GM12891 (cell line): ENCODE results near the gene GATD1.
"Not testable (repeated sequence)": the region's sequence is repeated elsewhere in the genome, so short reads cannot be mapped to it uniquely, and the experiment has no call there.

Source experiments
- DNase-seq: peaks from one replicate; pipeline ENCODE4 v3.0.0; 2011; ENCODE audit warnings: low spot score; ENCODE audit not compliant: insufficient read length
- FAIRE-seq: peaks from 2 replicates; lab custom pipeline; 2011; peaks lifted over from hg19 to GRCh38; lab: Jason Lieb, UNC
- PAX5 ChIP-seq: IDR thresholded peaks from 2 replicates; pipeline ENCODE4 v1.6.1; 2011; ENCODE audit warnings: low read length, moderate library complexity, mild to moderate bottlenecking; ENCODE audit not compliant: insufficient read depth, severe bottlenecking
- POLR2A ChIP-seq: IDR thresholded peaks from 2 replicates; pipeline ENCODE4 v1.6.1; 2011; ENCODE audit warnings: low read depth, low read length, control low read depth
- POLR2AphosphoS5 ChIP-seq: IDR thresholded peaks from 2 replicates; pipeline ENCODE4 v1.6.1; 2011; ENCODE audit warnings: low read depth, low read length, control low read depth
- POU2F2 ChIP-seq: IDR thresholded peaks from 2 replicates; pipeline ENCODE4 v1.6.1; 2011; ENCODE audit warnings: low read depth, mild to moderate bottlenecking, control low read depth, low read length, moderate library complexity
- SPI1 ChIP-seq: IDR thresholded peaks from 2 replicates; pipeline ENCODE4 v1.6.1; 2011; ENCODE audit warnings: low read depth, low read length, control low read depth
- TAF1 ChIP-seq: IDR thresholded peaks from 2 replicates; pipeline ENCODE4 v1.6.1; 2011; ENCODE audit warnings: low read depth, low read length, control low read depth

The GATD1 gene

GRCh38 chr11:745428-745827, 31.9 kb downstream of the GATD1 start:
- DNase-seq, result no peak
- FAIRE-seq, result no peak
- TF ChIP-seq POU2F2 (no peak), SPI1 (no peak), POLR2AphosphoS5 (no peak), PAX5 (no peak), POLR2A (no peak), TAF1 (no peak)

GRCh38 chr11:742571-743201, 34.6 kb downstream of the GATD1 start:
- FAIRE-seq (no peak), DNase-seq (no peak)
- no peak for TF ChIP-seq TAF1
- no peak for TF ChIP-seq PAX5
- TF ChIP-seq POLR2AphosphoS5, result no peak
- no peak for TF ChIP-seq POLR2A
- no peak for TF ChIP-seq SPI1
- TF ChIP-seq POU2F2, result no peak

- TF ChIP-seq TAF1 (no peak), POLR2A (no peak), PAX5 (no peak), SPI1 (no peak), POU2F2 (no peak), POLR2AphosphoS5 (no peak)
- DNase-seq (no peak), FAIRE-seq (no peak)
Observed at GRCh38 chr11:742156-742546, 35.1 kb downstream of the GATD1 start.

- FAIRE-seq, result peak; percentile 69
- not testable (repeated sequence) for DNase-seq
Observed at GRCh38 chr11:737899-738298, 39.4 kb downstream of the GATD1 start.

- TF ChIP-seq TAF1 (no peak), POLR2A (no peak), POLR2AphosphoS5 (no peak), SPI1 (no peak), POU2F2 (no peak)
- DNase-seq (no peak), FAIRE-seq (peak; percentile 9)
Observed at GRCh38 chr11:737366-737765, 39.9 kb downstream of the GATD1 start.

- not testable (repeated sequence) for DNase-seq, FAIRE-seq
Observed at GRCh38 chr11:734541-734940, 42.7 kb downstream of the GATD1 start.

- no peak for TF ChIP-seq TAF1
- no peak for TF ChIP-seq PAX5
- no peak for TF ChIP-seq SPI1
- no peak for TF ChIP-seq POU2F2
- TF ChIP-seq POLR2A, result no peak
- TF ChIP-seq POLR2AphosphoS5, result no peak
- FAIRE-seq, result no peak
- DNase-seq, result no peak
Observed at GRCh38 chr11:733072-733471, 44.2 kb downstream of the GATD1 start.

GRCh38 chr11:729492-730074, 47.7 kb downstream of the GATD1 start:
- no peak for TF ChIP-seq POU2F2
- no peak for TF ChIP-seq TAF1
- no peak for TF ChIP-seq POLR2A
- TF ChIP-seq PAX5, result no peak
- TF ChIP-seq POLR2AphosphoS5, result no peak
- no peak for TF ChIP-seq SPI1
- FAIRE-seq, result no peak
- DNase-seq, result no peak

GRCh38 chr11:728901-729491, 48.3 kb downstream of the GATD1 start:
- FAIRE-seq, result no peak
- no peak for TF ChIP-seq TAF1
- TF ChIP-seq PAX5, result no peak
- no peak for TF ChIP-seq POLR2AphosphoS5
- no peak for TF ChIP-seq POLR2A
- TF ChIP-seq SPI1, result no peak
- TF ChIP-seq POU2F2, result no peak
- no peak for DNase-seq
